HepG2 (cell line): ENCODE data around the gene GPR4. TPM values are rescaled to one million over a fixed set of nuclear protein-coding genes. Genes with fewer than 3 reads are reported as not detected.
A peak's percentile ranks its signal among the peaks of the same experiment; 100 is the strongest.

Experiments
- ADNP ChIP-seq: sonication (generic); formaldehyde crosslinking; IDR thresholded peaks from 2 replicates; pipeline ENCODE4 v1.4.0; 2020; ENCODE audit warnings: missing genetic modification reagents
- EEA1 ChIP-seq: sonication (generic); formaldehyde crosslinking; IDR thresholded peaks from 2 replicates; pipeline ENCODE4 v1.5.1; 2020; ENCODE audit warnings: mild to moderate bottlenecking, missing genetic modification reagents, borderline replicate concordance
- FOXJ3 ChIP-seq: sonication (generic); formaldehyde crosslinking; IDR thresholded peaks from 2 replicates; pipeline ENCODE4 v1.4.0; 2020; ENCODE audit warnings: missing genetic modification reagents, mild to moderate bottlenecking, borderline replicate concordance
- HNRNPH1 ChIP-seq: fragments of 200-400 bp; formaldehyde crosslinking; optimal IDR thresholded peaks from 2 replicates; pipeline ENCODE3; 2017; ENCODE audit warnings: mild to moderate bottlenecking, low read depth, low read length
- HOXA5 ChIP-seq: sonication (generic); formaldehyde crosslinking; IDR thresholded peaks from 2 replicates; pipeline ENCODE4 v1.4.0; 2020; ENCODE audit warnings: missing genetic modification reagents
- HOXD1 ChIP-seq: sonication (generic); formaldehyde crosslinking; IDR thresholded peaks from 2 replicates; pipeline ENCODE4 v1.5.0; 2020; ENCODE audit warnings: missing genetic modification reagents
- NR2F1 ChIP-seq, 2 experiments: fragments of 450-650 bp in 1 of 2; formaldehyde crosslinking in 1 of 2; IDR thresholded peaks; 2 replicates each; pipeline versions ENCODE4 v1.5.0 to v1.6.1; 2016 to 2020; ENCODE audit warnings: mild to moderate bottlenecking in 1 of 2, missing compliant biosample characterization in 1 of 2, missing genetic modification reagents in 1 of 2, moderate library complexity in 1 of 2
- RELA ChIP-seq: sonication (generic); formaldehyde crosslinking; IDR thresholded peaks from 2 replicates; pipeline ENCODE4 v1.4.0; 2020; ENCODE audit warnings: missing genetic modification reagents
- RORA ChIP-seq: sonication (generic); formaldehyde crosslinking; IDR thresholded peaks from 2 replicates; pipeline ENCODE4 v1.5.0; 2020; ENCODE audit warnings: mild to moderate bottlenecking, missing genetic modification reagents, moderate library complexity
- ZC3H4 ChIP-seq: sonication (generic); formaldehyde crosslinking; IDR thresholded peaks from 2 replicates; pipeline ENCODE4 v1.4.0; 2020; ENCODE audit warnings: missing genetic modification reagents, borderline replicate concordance
- ZNF138 ChIP-seq: sonication (generic); formaldehyde crosslinking; IDR thresholded peaks from 2 replicates; pipeline ENCODE4 v1.5.0; 2020; ENCODE audit warnings: mild to moderate bottlenecking, low read depth, missing genetic modification reagents
- ZNF256 ChIP-seq: sonication (generic); formaldehyde crosslinking; conservative IDR thresholded peaks from 2 replicates; pipeline ENCODE4 v1.4.0; 2020; ENCODE audit warnings: missing genetic modification reagents
- ZNF441 ChIP-seq: sonication (generic); formaldehyde crosslinking; IDR thresholded peaks from 2 replicates; pipeline ENCODE4 v1.7.0; 2021; ENCODE audit warnings: missing genetic modification reagents, borderline replicate concordance
- ZNF567 ChIP-seq: sonication (generic); formaldehyde crosslinking; IDR thresholded peaks from 2 replicates; pipeline ENCODE4 v1.8.1; 2023; ENCODE audit warnings: mild to moderate bottlenecking, missing genetic modification reagents, borderline replicate concordance
- ZNF839 ChIP-seq: sonication (generic); formaldehyde crosslinking; IDR thresholded peaks from 2 replicates; pipeline ENCODE4 v1.4.0; 2020; ENCODE audit warnings: missing genetic modification reagents, mild to moderate bottlenecking, borderline replicate concordance
- polyA plus RNA-seq, 8 experiments: library from polyadenylated mRNA; depleted of rRNA in 3 of 8; stranded (reverse) in 7 of 8; unstranded in 1 of 8; fragments of >200 nt; fragmentation: Illumina TruSeq in 4 of 8; extraction: Trizol in 4 of 8; gene quantifications; 2 replicates each; pipeline versions ENCODE4 v1.2.1 to v1.2.3, GENCODE V29; 2011 to 2016; ENCODE audit warnings: low read depth in 4 of 8, missing spikeins in 1 of 8, mixed read lengths in 1 of 8; ENCODE audit not compliant: insufficient read depth in 1 of 8
- total RNA-seq, 5 experiments: library from RNA; depleted of rRNA; stranded (reverse); fragments of >200 nt; fragmentation: Illumina TruSeq; extraction: Trizol; gene quantifications; 2 replicates each; pipeline ENCODE4 v1.2.3, GENCODE V29; 2016; ENCODE audit warnings: low read depth in 1 of 5
- TF ChIP-seq, protein P1 (sequence below): sonication (generic); formaldehyde crosslinking; IDR thresholded peaks from 2 replicates; pipeline ENCODE4 v1.8.1; 2022; ENCODE audit warnings: low read depth, mild to moderate bottlenecking, missing genetic modification reagents
- TF ChIP-seq, protein P2 (sequence below): IDR thresholded peaks from 2 replicates; pipeline ENCODE4 v1.6.1; 2018; ENCODE audit warnings: missing genetic modification reagents
- TF ChIP-seq, protein P3 (sequence below): sonication (generic); formaldehyde crosslinking; IDR thresholded peaks from 2 replicates; pipeline ENCODE4 v1.4.0; 2020; ENCODE audit warnings: missing genetic modification reagents
- TF ChIP-seq, protein P4 (sequence below): sonication (generic); formaldehyde crosslinking; IDR thresholded peaks from 2 replicates; pipeline ENCODE4 v1.5.0; 2020; ENCODE audit warnings: missing genetic modification reagents

Gene GPR4
- total and polyA plus RNA-seq, 2 of the 13 experiments (the other 11 are each of a cell fraction or from before 2014, with no cell fraction given), result 0.15 TPM; not detected in 1

DNA sequence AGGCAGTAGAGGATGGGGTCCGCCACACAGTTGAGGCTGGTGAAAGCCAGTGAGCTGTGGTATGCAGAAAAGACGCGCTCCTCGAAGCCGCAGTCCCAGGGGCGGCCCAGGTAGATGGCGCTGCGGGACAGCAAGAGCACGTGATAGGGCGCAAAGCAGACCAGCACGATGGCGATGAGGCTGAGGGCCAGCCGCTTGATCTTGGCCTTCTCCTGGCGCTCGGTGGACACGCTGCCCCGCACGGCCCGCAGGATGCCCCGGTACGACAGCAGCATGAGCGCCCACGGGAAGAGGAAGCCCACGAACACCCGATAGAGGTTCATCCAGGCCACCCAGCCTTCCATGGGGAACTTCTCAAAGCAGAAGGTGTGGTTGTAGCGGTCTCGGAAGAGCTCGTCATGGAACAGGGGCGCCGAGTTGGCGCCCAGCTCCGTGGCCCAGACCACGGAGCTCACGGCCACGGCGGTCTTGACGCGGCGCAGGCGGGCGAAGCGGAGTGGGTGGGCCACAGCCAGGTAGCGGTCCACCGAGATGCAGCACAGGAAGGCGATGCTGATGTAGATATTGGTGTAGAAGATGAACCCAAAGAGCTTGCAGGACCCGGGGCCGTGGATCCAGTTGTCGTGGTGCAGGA is 10.9 kb downstream of the GPR4 start (continued):
- TF ChIP-seq, protein P1, sequence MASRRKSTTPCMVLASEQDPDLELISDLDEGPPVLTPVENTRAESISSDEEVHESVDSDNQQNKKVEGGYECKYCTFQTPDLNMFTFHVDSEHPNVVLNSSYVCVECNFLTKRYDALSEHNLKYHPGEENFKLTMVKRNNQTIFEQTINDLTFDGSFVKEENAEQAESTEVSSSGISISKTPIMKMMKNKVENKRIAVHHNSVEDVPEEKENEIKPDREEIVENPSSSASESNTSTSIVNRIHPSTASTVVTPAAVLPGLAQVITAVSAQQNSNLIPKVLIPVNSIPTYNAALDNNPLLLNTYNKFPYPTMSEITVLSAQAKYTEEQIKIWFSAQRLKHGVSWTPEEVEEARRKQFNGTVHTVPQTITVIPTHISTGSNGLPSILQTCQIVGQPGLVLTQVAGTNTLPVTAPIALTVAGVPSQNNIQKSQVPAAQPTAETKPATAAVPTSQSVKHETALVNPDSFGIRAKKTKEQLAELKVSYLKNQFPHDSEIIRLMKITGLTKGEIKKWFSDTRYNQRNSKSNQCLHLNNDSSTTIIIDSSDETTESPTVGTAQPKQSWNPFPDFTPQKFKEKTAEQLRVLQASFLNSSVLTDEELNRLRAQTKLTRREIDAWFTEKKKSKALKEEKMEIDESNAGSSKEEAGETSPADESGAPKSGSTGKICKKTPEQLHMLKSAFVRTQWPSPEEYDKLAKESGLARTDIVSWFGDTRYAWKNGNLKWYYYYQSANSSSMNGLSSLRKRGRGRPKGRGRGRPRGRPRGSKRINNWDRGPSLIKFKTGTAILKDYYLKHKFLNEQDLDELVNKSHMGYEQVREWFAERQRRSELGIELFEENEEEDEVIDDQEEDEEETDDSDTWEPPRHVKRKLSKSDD (CRISPR knock-in tag), result 0 out of 2 replicates have a peak, but pooled peaks have one; percentile 34
- TF ChIP-seq HOXA5 (CRISPR knock-in tag), result no peak
- TF ChIP-seq, protein P2, sequence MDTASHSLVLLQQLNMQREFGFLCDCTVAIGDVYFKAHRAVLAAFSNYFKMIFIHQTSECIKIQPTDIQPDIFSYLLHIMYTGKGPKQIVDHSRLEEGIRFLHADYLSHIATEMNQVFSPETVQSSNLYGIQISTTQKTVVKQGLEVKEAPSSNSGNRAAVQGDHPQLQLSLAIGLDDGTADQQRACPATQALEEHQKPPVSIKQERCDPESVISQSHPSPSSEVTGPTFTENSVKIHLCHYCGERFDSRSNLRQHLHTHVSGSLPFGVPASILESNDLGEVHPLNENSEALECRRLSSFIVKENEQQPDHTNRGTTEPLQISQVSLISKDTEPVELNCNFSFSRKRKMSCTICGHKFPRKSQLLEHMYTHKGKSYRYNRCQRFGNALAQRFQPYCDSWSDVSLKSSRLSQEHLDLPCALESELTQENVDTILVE (CRISPR knock-in tag), result peak; percentile 65; the same call in 1 of the 2 replicates
- peak; percentile 61; the same call in 1 of the 2 replicates for TF ChIP-seq ZNF441 (CRISPR knock-in tag)
- 0 out of 2 replicates have a peak, but pooled peaks have one; percentile 29 for TF ChIP-seq EEA1 (CRISPR knock-in tag)
- no peak for TF ChIP-seq HNRNPH1
- TF ChIP-seq ZC3H4 (CRISPR knock-in tag), result no peak
- TF ChIP-seq HOXD1 (CRISPR knock-in tag), result no peak
- no peak for TF ChIP-seq NR2F1 (CRISPR knock-in tag; IDR thresholded peaks at IDR 0.05)
- 0 out of 2 replicates have a peak, but pooled peaks have one; percentile 49 for TF ChIP-seq ZNF138 (CRISPR knock-in tag)
- TF ChIP-seq ZNF839 (CRISPR knock-in tag), result no peak
- no peak for TF ChIP-seq ADNP (CRISPR knock-in tag)
- TF ChIP-seq RORA (CRISPR knock-in tag), result no peak
- TF ChIP-seq FOXJ3 (CRISPR knock-in tag), result no peak
- TF ChIP-seq ZNF256, result no peak
- TF ChIP-seq, protein P3, sequence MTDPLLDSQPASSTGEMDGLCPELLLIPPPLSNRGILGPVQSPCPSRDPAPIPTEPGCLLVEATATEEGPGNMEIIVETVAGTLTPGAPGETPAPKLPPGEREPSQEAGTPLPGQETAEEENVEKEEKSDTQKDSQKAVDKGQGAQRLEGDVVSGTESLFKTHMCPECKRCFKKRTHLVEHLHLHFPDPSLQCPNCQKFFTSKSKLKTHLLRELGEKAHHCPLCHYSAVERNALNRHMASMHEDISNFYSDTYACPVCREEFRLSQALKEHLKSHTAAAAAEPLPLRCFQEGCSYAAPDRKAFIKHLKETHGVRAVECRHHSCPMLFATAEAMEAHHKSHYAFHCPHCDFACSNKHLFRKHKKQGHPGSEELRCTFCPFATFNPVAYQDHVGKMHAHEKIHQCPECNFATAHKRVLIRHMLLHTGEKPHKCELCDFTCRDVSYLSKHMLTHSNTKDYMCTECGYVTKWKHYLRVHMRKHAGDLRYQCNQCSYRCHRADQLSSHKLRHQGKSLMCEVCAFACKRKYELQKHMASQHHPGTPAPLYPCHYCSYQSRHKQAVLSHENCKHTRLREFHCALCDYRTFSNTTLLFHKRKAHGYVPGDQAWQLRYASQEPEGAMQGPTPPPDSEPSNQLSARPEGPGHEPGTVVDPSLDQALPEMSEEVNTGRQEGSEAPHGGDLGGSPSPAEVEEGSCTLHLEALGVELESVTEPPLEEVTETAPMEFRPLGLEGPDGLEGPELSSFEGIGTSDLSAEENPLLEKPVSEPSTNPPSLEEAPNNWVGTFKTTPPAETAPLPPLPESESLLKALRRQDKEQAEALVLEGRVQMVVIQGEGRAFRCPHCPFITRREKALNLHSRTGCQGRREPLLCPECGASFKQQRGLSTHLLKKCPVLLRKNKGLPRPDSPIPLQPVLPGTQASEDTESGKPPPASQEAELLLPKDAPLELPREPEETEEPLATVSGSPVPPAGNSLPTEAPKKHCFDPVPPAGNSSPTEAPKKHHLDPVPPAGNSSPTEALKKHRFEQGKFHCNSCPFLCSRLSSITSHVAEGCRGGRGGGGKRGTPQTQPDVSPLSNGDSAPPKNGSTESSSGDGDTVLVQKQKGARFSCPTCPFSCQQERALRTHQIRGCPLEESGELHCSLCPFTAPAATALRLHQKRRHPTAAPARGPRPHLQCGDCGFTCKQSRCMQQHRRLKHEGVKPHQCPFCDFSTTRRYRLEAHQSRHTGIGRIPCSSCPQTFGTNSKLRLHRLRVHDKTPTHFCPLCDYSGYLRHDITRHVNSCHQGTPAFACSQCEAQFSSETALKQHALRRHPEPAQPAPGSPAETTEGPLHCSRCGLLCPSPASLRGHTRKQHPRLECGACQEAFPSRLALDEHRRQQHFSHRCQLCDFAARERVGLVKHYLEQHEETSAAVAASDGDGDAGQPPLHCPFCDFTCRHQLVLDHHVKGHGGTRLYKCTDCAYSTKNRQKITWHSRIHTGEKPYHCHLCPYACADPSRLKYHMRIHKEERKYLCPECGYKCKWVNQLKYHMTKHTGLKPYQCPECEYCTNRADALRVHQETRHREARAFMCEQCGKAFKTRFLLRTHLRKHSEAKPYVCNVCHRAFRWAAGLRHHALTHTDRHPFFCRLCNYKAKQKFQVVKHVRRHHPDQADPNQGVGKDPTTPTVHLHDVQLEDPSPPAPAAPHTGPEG, result 0 out of 2 replicates have a peak, but pooled peaks have one; percentile 26
- TF ChIP-seq ZNF567 (CRISPR knock-in tag), result no peak
- TF ChIP-seq, protein P4, sequence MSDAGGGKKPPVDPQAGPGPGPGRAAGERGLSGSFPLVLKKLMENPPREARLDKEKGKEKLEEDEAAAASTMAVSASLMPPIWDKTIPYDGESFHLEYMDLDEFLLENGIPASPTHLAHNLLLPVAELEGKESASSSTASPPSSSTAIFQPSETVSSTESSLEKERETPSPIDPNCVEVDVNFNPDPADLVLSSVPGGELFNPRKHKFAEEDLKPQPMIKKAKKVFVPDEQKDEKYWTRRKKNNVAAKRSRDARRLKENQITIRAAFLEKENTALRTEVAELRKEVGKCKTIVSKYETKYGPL (CRISPR knock-in tag), result no peak
- TF ChIP-seq RELA, result 0 out of 2 replicates have a peak, but pooled peaks have one; percentile 75
